ENCODE data around the gene CRYBB2.

The CRYBB2 gene

DNA sequence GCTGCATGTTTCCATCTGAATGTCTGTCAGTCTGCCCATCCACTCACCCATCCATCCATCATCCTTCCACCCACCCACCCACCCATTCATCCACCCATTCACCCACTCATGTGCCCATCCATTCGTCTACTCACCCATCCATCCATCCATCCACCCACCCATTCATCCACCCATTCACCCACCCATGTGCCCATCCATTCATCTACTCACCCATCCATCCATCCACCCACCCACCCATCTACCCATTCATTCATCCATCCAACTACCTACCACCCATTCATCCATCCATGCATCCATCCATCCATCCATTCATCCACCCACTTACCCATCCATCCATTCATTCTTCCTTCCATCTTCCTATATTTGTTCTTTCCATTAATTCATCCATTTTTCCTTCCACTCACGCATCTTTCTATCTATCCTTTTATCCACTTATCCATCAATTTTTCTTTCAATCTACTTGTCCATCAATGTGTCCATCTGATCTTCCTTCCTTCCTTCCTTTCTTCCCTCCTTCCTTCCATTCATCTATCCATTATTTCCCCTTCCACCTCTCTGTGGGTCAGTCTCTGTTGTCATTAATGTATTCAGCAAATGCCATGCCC, 11.8 kb upstream of the CRYBB2 start:
- TF ChIP-seq, protein P1, sequence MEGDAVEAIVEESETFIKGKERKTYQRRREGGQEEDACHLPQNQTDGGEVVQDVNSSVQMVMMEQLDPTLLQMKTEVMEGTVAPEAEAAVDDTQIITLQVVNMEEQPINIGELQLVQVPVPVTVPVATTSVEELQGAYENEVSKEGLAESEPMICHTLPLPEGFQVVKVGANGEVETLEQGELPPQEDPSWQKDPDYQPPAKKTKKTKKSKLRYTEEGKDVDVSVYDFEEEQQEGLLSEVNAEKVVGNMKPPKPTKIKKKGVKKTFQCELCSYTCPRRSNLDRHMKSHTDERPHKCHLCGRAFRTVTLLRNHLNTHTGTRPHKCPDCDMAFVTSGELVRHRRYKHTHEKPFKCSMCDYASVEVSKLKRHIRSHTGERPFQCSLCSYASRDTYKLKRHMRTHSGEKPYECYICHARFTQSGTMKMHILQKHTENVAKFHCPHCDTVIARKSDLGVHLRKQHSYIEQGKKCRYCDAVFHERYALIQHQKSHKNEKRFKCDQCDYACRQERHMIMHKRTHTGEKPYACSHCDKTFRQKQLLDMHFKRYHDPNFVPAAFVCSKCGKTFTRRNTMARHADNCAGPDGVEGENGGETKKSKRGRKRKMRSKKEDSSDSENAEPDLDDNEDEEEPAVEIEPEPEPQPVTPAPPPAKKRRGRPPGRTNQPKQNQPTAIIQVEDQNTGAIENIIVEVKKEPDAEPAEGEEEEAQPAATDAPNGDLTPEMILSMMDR (conservative IDR thresholded peaks at IDR 0.05; ENCODE audit: low read length), result no peak
- DNase-seq (ENCODE audit: low read depth), result no peak

DNA sequence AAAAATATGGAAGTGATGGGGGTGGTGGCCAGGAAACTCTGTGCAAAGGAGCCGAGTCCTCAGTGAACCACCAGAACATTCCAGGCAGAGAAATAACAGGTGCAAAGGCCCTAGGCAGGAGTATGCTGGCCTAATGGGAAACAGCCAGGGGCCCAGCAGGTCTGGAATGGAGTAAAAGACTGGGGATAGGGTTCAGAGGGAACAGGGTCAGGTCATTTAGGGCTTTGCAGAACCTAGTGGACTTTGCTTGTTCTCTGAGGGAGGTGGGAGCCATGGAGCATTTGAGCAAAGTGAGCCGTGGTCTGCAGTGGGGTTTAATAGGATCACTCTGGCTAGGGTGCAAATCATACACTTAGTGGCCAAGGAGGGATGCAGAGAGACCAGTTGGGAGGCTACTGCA, 11.1 kb upstream of the CRYBB2 start:
- TF ChIP-seq, protein P1 (conservative IDR thresholded peaks at IDR 0.05; ENCODE audit: low read length), result no peak
- DNase-seq (ENCODE audit: low read depth), result no peak
- H3K4me3 ChIP-seq (ENCODE audit: low read length), result no peak overlapping the region

More for the DNA sequence above, 11.8 kb upstream of the CRYBB2 start:
- H3K4me3 ChIP-seq (ENCODE audit: low read length), result no peak overlapping the region

DNA sequence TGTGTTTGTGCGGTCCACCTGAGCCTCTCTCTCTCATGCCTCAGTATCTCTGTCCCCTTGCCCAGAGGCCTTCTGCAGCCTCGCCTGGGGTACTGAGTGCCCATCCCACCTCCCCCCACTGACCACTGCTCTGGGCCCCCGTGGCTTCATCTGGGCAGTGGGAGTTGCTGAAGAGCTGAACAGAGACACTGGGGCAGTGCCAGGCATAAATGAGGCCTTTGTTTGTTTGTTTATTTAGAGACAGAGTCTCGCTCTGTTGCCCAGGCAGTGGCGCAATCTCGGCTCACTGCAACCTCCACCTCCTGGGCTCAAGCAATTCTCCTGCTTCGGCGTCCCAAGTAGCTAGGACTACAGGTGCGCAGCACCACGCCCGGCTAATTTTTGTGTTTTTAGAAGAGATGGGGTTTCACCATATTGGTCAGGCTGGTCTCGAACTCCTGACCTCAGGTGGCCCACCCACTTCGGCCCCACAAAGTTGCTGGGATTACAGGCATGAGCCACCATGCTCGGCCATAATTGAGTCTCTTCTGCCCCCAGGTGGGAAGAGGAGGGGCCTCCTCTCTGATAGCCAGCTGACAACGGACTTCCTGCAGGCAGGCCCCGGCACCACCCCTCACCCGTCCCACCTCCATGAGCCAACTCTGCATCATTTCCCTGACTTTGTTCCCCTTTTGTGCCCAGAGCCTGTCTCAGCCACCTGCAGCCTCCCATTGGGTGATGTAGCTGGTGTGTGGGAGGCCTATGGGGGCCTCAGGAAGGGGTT, 10.5 kb upstream of the CRYBB2 start:
- no peak overlapping the region for H3K4me3 ChIP-seq (ENCODE audit: low read length)
- TF ChIP-seq, protein P1 (conservative IDR thresholded peaks at IDR 0.05; ENCODE audit: low read length), result no peak
- no peak for DNase-seq (ENCODE audit: low read depth)

DNA sequence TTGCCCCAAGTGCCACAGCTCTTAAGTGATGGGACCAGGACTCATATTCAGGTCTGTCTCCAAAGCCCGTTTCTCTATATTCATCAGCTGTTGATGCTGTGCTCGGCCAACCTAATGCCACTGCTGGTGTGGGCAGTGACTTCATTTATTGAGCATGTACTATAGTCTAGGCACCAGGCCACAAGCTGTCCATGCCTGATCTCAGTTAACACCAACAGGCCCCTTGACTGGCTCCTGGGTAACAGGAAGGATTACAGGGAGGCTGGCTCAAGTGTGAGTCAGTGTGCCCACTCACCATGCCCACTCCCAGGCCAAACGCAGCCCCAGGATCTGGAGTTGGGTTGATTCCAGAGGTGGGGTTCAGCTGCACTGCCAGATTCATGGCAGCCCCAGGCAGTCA, 8.6 kb upstream of the CRYBB2 start:
- no peak overlapping the region for H3K4me3 ChIP-seq (ENCODE audit: low read length)
- TF ChIP-seq, protein P1 (conservative IDR thresholded peaks at IDR 0.05; ENCODE audit: low read length), result no peak
- no peak for DNase-seq (ENCODE audit: low read depth)

DNA sequence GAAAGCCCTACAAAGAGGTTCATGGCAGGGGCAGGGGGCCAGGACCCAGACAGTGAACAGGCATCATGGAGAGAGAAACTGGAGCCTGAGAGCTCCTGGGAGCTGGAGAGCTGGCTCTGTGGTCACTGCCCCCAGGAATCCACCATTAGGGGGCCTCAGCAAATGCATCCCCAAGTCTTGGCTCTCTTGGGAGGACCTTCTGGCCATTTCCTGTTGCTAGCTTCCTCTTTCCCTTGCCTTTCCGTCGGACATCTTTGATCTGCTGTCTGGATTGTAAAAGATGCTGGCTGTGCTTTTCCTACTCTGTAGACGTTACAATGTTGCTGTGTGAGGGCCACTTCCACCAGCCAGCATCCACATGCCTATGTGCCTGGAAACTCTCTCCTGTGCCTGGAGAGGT, 7.1 kb upstream of the CRYBB2 start:
- no peak for DNase-seq (ENCODE audit: low read depth)
- H3K4me3 ChIP-seq (ENCODE audit: low read length), result no peak overlapping the region
- TF ChIP-seq, protein P1 (conservative IDR thresholded peaks at IDR 0.05; ENCODE audit: low read length), result no peak

DNA sequence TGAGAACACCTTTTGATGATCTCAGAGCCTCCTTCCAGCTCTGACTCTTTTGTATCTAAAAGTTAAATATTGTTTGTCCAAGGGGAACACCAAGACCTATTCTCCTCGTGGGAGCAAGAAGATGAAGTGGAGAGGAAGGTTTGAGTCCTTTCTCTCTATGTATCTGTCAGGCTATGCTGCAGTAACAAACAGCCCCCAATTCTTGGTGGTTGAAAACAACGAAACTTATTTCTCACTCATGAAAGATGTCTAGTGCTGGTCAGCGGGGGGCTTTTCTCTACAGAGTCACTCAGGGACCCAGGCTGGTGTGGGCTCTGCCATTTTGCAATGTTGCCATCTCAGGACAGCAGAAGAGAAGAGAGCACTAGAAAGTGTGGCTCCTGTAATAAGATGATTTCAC, 6.2 kb upstream of the CRYBB2 start:
- no peak overlapping the region for H3K4me3 ChIP-seq (ENCODE audit: low read length)
- DNase-seq (ENCODE audit: low read depth), result no peak
- TF ChIP-seq, protein P1 (conservative IDR thresholded peaks at IDR 0.05; ENCODE audit: low read length), result no peak

DNA sequence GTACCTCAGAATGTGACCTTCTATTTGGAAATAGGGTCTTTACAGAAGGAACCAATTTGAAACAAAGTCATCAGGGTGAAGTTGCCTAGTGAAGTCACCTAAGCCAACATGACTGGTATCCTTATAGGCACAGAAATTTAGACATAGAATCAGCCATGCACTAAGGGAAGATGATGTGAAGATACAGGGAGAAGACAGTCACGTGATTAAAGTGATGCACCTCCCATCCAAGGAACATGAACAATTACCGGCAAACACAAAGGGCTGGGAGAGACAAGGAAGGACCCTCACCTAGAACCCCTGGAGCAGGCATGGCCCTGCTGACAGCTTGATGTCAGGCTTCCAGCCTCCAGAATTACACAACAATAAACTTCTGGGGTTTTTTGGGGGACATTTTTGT, 3.2 kb upstream of the CRYBB2 start:
- no peak for DNase-seq (ENCODE audit: low read depth)
- no peak overlapping the region for H3K4me3 ChIP-seq (ENCODE audit: low read length)
- TF ChIP-seq, protein P1 (conservative IDR thresholded peaks at IDR 0.05; ENCODE audit: low read length), result no peak

Measured in AG10803 (cell line).